IMR-90 (cell line): ENCODE data around the gene MBD3L2. TPM values are rescaled to one million over a fixed set of nuclear protein-coding genes. Genes with fewer than 3 reads are reported as not detected.

Experiments used
- ATAC-seq: fragments of 200-7000 bp; cut with Tn5 transposase; 2 replicates; pipeline ENCODE4 v1.9.1; 2020; ENCODE audit warnings: low read depth, mild to moderate bottlenecking, moderate library complexity
- BruUV-seq: library from RNA; stranded (reverse); fragments of 400-500 nt; replicated peaks from 2 replicates; lab custom pipeline; 2021; lab: Mats Ljungman, UMichigan
- CTCF ChIA-PET: fragments of 300-600 bp; formaldehyde crosslinking; extraction: SDS; loops from one replicate; lab custom pipeline; 2021; ENCODE audit warnings: antibody characterized with exemption; lab: Yijun Ruan, JAX
- POLR2A ChIA-PET: fragments of 300-600 bp; sonication (Branson Sonifier 250); formaldehyde crosslinking; loops from one replicate; lab custom pipeline; 2022; ENCODE audit warnings: antibody characterized with exemption; ENCODE audit not compliant: unreplicated experiment; lab: Charles Lee
- DNase-seq: peaks from one replicate; pipeline ENCODE4 v3.0.0; 2013
- H2AFZ ChIP-seq: replicated peaks from 2 replicates; pipeline ENCODE3; 2013; ENCODE audit warnings: low read length, mild to moderate bottlenecking; ENCODE audit not compliant: poor library complexity
- H2AK5ac ChIP-seq: 2 replicates; pipeline ENCODE4 v1.6.1; 2013; ENCODE audit warnings: low read depth, low read length, inconsistent platforms
- H2AK9ac ChIP-seq: replicated peaks from 2 replicates; pipeline ENCODE3; 2013; ENCODE audit warnings: mild to moderate bottlenecking, low read depth, low read length, moderate library complexity; ENCODE audit not compliant: poor library complexity
- H2BK120ac ChIP-seq: 2 replicates; pipeline ENCODE4 v1.6.1; 2013; ENCODE audit warnings: low read depth, low read length, inconsistent platforms
- H2BK15ac ChIP-seq: 3 replicates; pipeline ENCODE4 v1.6.1; 2013; ENCODE audit warnings: low read depth, low read length, inconsistent platforms
- H2BK20ac ChIP-seq: 2 replicates; pipeline ENCODE4 v1.6.1; 2013; ENCODE audit warnings: low read depth, mild to moderate bottlenecking, inconsistent platforms, low read length, moderate library complexity
- H2BK5ac ChIP-seq: 2 replicates; pipeline ENCODE4 v1.6.1; 2013; ENCODE audit warnings: mild to moderate bottlenecking, low read depth, low read length, inconsistent platforms; ENCODE audit not compliant: poor library complexity, severe bottlenecking
- H3K14ac ChIP-seq: replicated peaks from 2 replicates; pipeline ENCODE4 v1.6.1; 2013; ENCODE audit warnings: low read depth, low read length, inconsistent platforms
- H3K18ac ChIP-seq: 2 replicates; pipeline ENCODE4 v1.6.1; 2013; ENCODE audit warnings: low read depth, low read length, control low read depth
- H3K23ac ChIP-seq: 2 replicates; pipeline ENCODE4 v1.6.1; 2013; ENCODE audit warnings: low read depth, low read length, inconsistent platforms
- H3K27ac ChIP-seq: 2 replicates; pipeline ENCODE4 v1.5.1; 2013; ENCODE audit warnings: mild to moderate bottlenecking, control low read depth, low read length; ENCODE audit not compliant: insufficient read depth
- H3K27me3 ChIP-seq: 2 replicates; pipeline ENCODE4 v1.6.1; 2013; ENCODE audit warnings: low read length; ENCODE audit not compliant: control insufficient read depth, insufficient read depth
- H3K36me3 ChIP-seq: 2 replicates; pipeline ENCODE4 v1.6.1; 2013; ENCODE audit warnings: low read length, mixed read lengths; ENCODE audit not compliant: control insufficient read depth, insufficient read depth
- H3K4ac ChIP-seq: 2 replicates; pipeline ENCODE4 v1.6.1; 2013; ENCODE audit warnings: low read depth, low read length, inconsistent platforms
- H3K4me1 ChIP-seq: 2 replicates; pipeline ENCODE4 v1.6.1; 2013; ENCODE audit warnings: low read length, mixed read lengths; ENCODE audit not compliant: control insufficient read depth, insufficient read depth
- H3K4me2 ChIP-seq: 2 replicates; pipeline ENCODE4 v1.6.1; 2013; ENCODE audit warnings: low read depth, mild to moderate bottlenecking, control low read depth, low read length, moderate library complexity
- H3K4me3 ChIP-seq: 2 replicates; pipeline ENCODE4 v1.5.1; 2013; ENCODE audit warnings: low read depth, mild to moderate bottlenecking, control low read depth, low read length, moderate library complexity; ENCODE audit not compliant: insufficient read depth
- H3K56ac ChIP-seq: 2 replicates; pipeline ENCODE4 v1.6.1; 2013; ENCODE audit warnings: low read length, inconsistent platforms; ENCODE audit not compliant: insufficient read depth; ENCODE audit errors: extremely low read depth
- H3K79me1 ChIP-seq, 2 experiments: 2 replicates each; pipeline ENCODE4 v1.6.1; 2013; ENCODE audit warnings: low read length in 2 of 2, inconsistent platforms in 1 of 2, low read depth in 1 of 2
- H3K9ac ChIP-seq: 2 replicates; pipeline ENCODE4 v1.6.1; 2013; ENCODE audit warnings: low read depth, low read length, control low read depth
- H3K9me1 ChIP-seq: 2 replicates; pipeline ENCODE4 v1.6.1; 2013; ENCODE audit warnings: low read length, inconsistent platforms; ENCODE audit not compliant: insufficient read depth
- H3K9me3 ChIP-seq: 2 replicates; pipeline ENCODE4 v1.6.1; 2013; ENCODE audit warnings: low read length; ENCODE audit not compliant: control insufficient read depth, insufficient read depth
- H4K20me1 ChIP-seq: 2 replicates; pipeline ENCODE4 v1.6.1; 2013; ENCODE audit warnings: low read length, inconsistent platforms; ENCODE audit not compliant: insufficient read depth
- H4K5ac ChIP-seq: 2 replicates; pipeline ENCODE4 v1.6.1; 2013; ENCODE audit warnings: mild to moderate bottlenecking, low read depth, low read length, control low read depth
- H4K8ac ChIP-seq, 2 experiments: 2 replicates each; pipeline ENCODE4 v1.6.1; 2013; ENCODE audit warnings: low read depth in 2 of 2, low read length in 2 of 2, control low read depth in 1 of 2, inconsistent platforms in 1 of 2
- H4K91ac ChIP-seq: 2 replicates; pipeline ENCODE4 v1.6.1; 2013; ENCODE audit warnings: low read depth, low read length, inconsistent platforms; ENCODE audit not compliant: insufficient read depth
- ELK1 ChIP-seq: fragments of 150-350 bp; IDR thresholded peaks from 2 replicates; pipeline ENCODE4 v1.6.1; 2016; ENCODE audit warnings: low read depth, mild to moderate bottlenecking, low read length, moderate library complexity, borderline replicate concordance
- MAZ ChIP-seq: IDR thresholded peaks from 2 replicates; pipeline ENCODE4 v1.6.1; 2012; ENCODE audit warnings: low read depth, mild to moderate bottlenecking, low read length, improper control_type of control experiment, moderate library complexity, borderline replicate concordance
- NFE2L2 ChIP-seq: fragments of 150-350 bp; IDR thresholded peaks from 2 replicates; pipeline ENCODE4 v1.6.1; 2016; ENCODE audit warnings: low read depth, mild to moderate bottlenecking, low read length
- POLR2A ChIP-seq: IDR thresholded peaks from 2 replicates; pipeline ENCODE4 v1.6.1; 2012; ENCODE audit warnings: mild to moderate bottlenecking, low read depth, low read length
- RCOR1 ChIP-seq: IDR thresholded peaks from 2 replicates; pipeline ENCODE4 v1.6.1; 2012; ENCODE audit warnings: mild to moderate bottlenecking, low read length, improper control_type of control experiment; ENCODE audit not compliant: insufficient replicate concordance
- WGBS, 2 experiments: methylation state at CpG; one replicate each; pipeline versions ENCODE4 v1.1.5 to v1.1.7; 2013; ENCODE audit warnings: missing lambda C conversion rate in 2 of 2; ENCODE audit not compliant: insufficient read length in 1 of 2; ENCODE audit errors: extremely low coverage in 2 of 2; 5-methylcytosine and 5-hydroxymethylcytosine counted together
- dilution Hi-C: fragments of 300-500 bp; cut with HindIII; formaldehyde crosslinking; loops from one replicate; pipeline ENCODE4 v1.14.3; 2018; ENCODE audit warnings: low sequenced_read_pairs; ENCODE audit not compliant: unreplicated experiment
- in situ Hi-C: fragments of 300-500 bp; cut with MboI; formaldehyde crosslinking; loops from 3 replicates; pipeline ENCODE4 v1.14.3; 2019; ENCODE audit warnings: low sequenced_read_pairs, inconsistent platforms, mixed read lengths
- intact Hi-C: fragments of 100-400 bp; cut with micrococcal nuclease; formaldehyde crosslinking; loops from 2 replicates; pipeline ENCODE4 v1.10.0; 2022
- polyA plus RNA-seq, 3 experiments: library from polyadenylated mRNA; depleted of rRNA; stranded (reverse); fragments of >200 nt; gene quantifications; 2 replicates each; pipeline ENCODE4 v1.2.3, GENCODE V29; 2012; ENCODE audit warnings: low replicate concordance in 1 of 3
- total RNA-seq: library from RNA; depleted of rRNA; stranded (reverse); fragments of >200 nt; gene quantifications from 2 replicates; pipeline ENCODE4 v1.2.3, GENCODE V29; 2012

MBD3L2 gene
- total and polyA plus RNA-seq, 2 of the 4 experiments (the other 2 are of a cell fraction): not detected

DNA sequence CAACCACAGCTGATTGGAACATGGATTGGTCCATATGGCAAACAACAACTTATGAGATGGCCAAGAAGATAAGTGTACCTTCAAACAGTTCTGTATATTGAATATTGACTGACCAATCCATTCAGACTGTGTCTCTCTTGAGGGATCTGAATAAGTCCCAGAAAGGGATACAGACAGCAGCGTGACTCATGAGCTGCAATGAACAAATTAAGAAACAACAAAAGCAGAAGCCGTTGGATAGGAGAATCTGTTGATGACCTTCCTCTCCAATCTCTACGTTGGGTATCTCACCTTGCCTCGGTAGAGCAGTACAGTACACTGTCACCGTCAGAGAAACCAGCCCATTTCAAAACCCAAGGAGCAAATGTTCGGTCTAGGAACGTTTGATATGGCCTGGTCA is 49.2 kb upstream of the MBD3L2 start:
- Histone ChIP-seq H3K9me3 (peaks cover 15% of the 10 kb centered on the region), H2AFZ (no peak overlapping the region), H3K4me2 (no peak overlapping the region), H2BK20ac (no peak overlapping the region), H3K4ac (no peak overlapping the region), H2BK15ac (no peak overlapping the region), H4K8ac (no peak overlapping the region), H3K4me1 (no peaks in the 10 kb centered on the region), H3K56ac (no peak overlapping the region), H3K9ac (no peak overlapping the region), H4K91ac (no peak overlapping the region), H3K27me3 (no peaks in the 10 kb centered on the region), H3K4me3 (no peak overlapping the region), H3K9me1 (no peaks in the 10 kb centered on the region), H2BK120ac (no peak overlapping the region), H3K18ac (no peak overlapping the region), H2BK5ac (no peak overlapping the region), H3K36me3 (no peaks in the 10 kb centered on the region), H3K79me1 (no peaks in the 10 kb centered on the region), H4K5ac (no peak overlapping the region), H4K20me1 (no peaks in the 10 kb centered on the region), H2AK5ac (no peak overlapping the region), H3K14ac (no peak overlapping the region), H2AK9ac (no peak overlapping the region), H3K23ac (no peak overlapping the region), H3K27ac (no peak overlapping the region)
- WGBS, 2 experiments: no CpG with 5 or more reads among the region's 7 CpGs
- ATAC-seq (no peak), DNase-seq (no peak)
- ChIA-PET CTCF (no interaction called here), POLR2A (no interaction called here)
- dilution Hi-C loops: no loop called here
- in situ Hi-C loops: no loop called here
- intact Hi-C loops: no loop called here
- BruUV-seq: no TSS peak
- TF ChIP-seq ELK1: no peak
- TF ChIP-seq POLR2A: no peak
- TF ChIP-seq NFE2L2: no peak
- TF ChIP-seq RCOR1: no peak
- TF ChIP-seq MAZ: no peak
